K562 (cell line): ENCODE data around the gene ZNF627. TPM values are rescaled to one million over a fixed set of nuclear protein-coding genes. Genes with fewer than 3 reads are reported as not detected.
A peak's percentile ranks its signal among the peaks of the same experiment; 100 is the strongest.

ENCODE experiments used
- ADNP ChIP-seq: fragments of 200-800 bp; sonication (Bioruptor generic); IDR thresholded peaks from 2 replicates; pipeline ENCODE4 v1.6.1; 2016; ENCODE audit warnings: missing genetic modification characterization, missing compliant biosample characterization
- BRCA1 ChIP-seq, 2 experiments: fragments of 450-650 bp in 1 of 2; sonication (generic) in 1 of 2; formaldehyde crosslinking in 1 of 2; IDR thresholded peaks; 2 replicates each; pipeline versions ENCODE4 v1.5.0 to v1.6.1; 2017 to 2020; ENCODE audit warnings: mild to moderate bottlenecking in 1 of 2, missing genetic modification reagents in 1 of 2
- CEBPB ChIP-seq: fragments of 450-650 bp; IDR thresholded peaks from 2 replicates; pipeline ENCODE4 v1.6.1; 2016; ENCODE audit warnings: missing genetic modification characterization, missing compliant biosample characterization
- DACH1 ChIP-seq: fragments of 450-650 bp; IDR thresholded peaks from 2 replicates; pipeline ENCODE4 v1.6.1; 2018; ENCODE audit not compliant: partially characterized antibody
- E2F6 ChIP-seq, 2 experiments: IDR thresholded peaks; 2 replicates each; pipeline ENCODE4 v1.6.1; 2011; ENCODE audit warnings: borderline replicate concordance in 1 of 2, control low read depth in 1 of 2, low read depth in 1 of 2, low read length in 1 of 2, mild to moderate bottlenecking in 1 of 2, mixed read lengths in 1 of 2, moderate library complexity in 1 of 2; ENCODE audit not compliant: insufficient read depth in 1 of 2, insufficient read length in 1 of 2, poor library complexity in 1 of 2, severe bottlenecking in 1 of 2; ENCODE audit errors: extremely low read depth in 1 of 2
- FOXP4 ChIP-seq: sonication (generic); formaldehyde crosslinking; IDR thresholded peaks from 2 replicates; pipeline ENCODE4 v1.8.0; 2022; ENCODE audit warnings: mild to moderate bottlenecking, missing genetic modification reagents, borderline replicate concordance
- HMGN3 ChIP-seq: IDR thresholded peaks from 2 replicates; pipeline ENCODE4 v1.6.1; 2011; ENCODE audit warnings: borderline replicate concordance, low read depth, mild to moderate bottlenecking, mixed read lengths, low read length; ENCODE audit not compliant: insufficient read length; ENCODE audit errors: extremely low read depth
- HNRNPLL ChIP-seq: fragments of 200-400 bp; formaldehyde crosslinking; IDR thresholded peaks from 2 replicates; pipeline ENCODE4 v1.6.1; 2017; ENCODE audit warnings: low read length, low read depth, mild to moderate bottlenecking; ENCODE audit not compliant: poor library complexity, severe bottlenecking
- MCM3 ChIP-seq: fragments of 450-650 bp; IDR thresholded peaks from 2 replicates; pipeline ENCODE4 v1.6.1; 2016
- MTA3 ChIP-seq: fragments of 450-650 bp; formaldehyde crosslinking; IDR thresholded peaks from 2 replicates; pipeline ENCODE4 v1.6.1; 2017; ENCODE audit warnings: mild to moderate bottlenecking, borderline replicate concordance
- POLR2AphosphoS2 ChIP-seq: IDR thresholded peaks from 2 replicates; pipeline ENCODE4 v1.6.1; 2012; ENCODE audit warnings: low read length, improper control_type of control experiment
- RBM25 ChIP-seq: fragments of 200-400 bp; formaldehyde crosslinking; IDR thresholded peaks from 2 replicates; pipeline ENCODE4 v1.6.1; 2018; ENCODE audit warnings: low read length, low read depth, moderate library complexity; ENCODE audit not compliant: severe bottlenecking
- SAFB ChIP-seq: fragments of 200-400 bp; formaldehyde crosslinking; IDR thresholded peaks from 2 replicates; pipeline ENCODE4 v1.6.1; 2017; ENCODE audit warnings: low read depth, low read length, borderline replicate concordance
- SMARCC2 ChIP-seq: fragments of 450-650 bp; IDR thresholded peaks from 2 replicates; pipeline ENCODE4 v1.6.1; 2017; ENCODE audit warnings: antibody characterized with exemption, moderate library complexity, mild to moderate bottlenecking, low read depth
- SP1 ChIP-seq: sonication (generic); formaldehyde crosslinking; IDR thresholded peaks from 2 replicates; pipeline ENCODE4 v1.8.1; 2022; ENCODE audit warnings: mild to moderate bottlenecking, missing genetic modification reagents
- STAT5A ChIP-seq: IDR thresholded peaks from 2 replicates; pipeline ENCODE4 v1.6.1; 2012; ENCODE audit warnings: low read length, inconsistent platforms, borderline replicate concordance
- TAF1 ChIP-seq: IDR thresholded peaks from 2 replicates; pipeline ENCODE4 v1.6.1; 2011; ENCODE audit warnings: mild to moderate bottlenecking, low read length, moderate library complexity; ENCODE audit not compliant: insufficient read depth, control insufficient read depth, severe bottlenecking; ENCODE audit errors: extremely low read depth
- ZC3H4 ChIP-seq: sonication (generic); formaldehyde crosslinking; IDR thresholded peaks from 2 replicates; pipeline ENCODE4 v1.9.0; 2021; ENCODE audit warnings: missing genetic modification reagents, borderline replicate concordance
- polyA plus RNA-seq, 8 experiments: library from polyadenylated mRNA; depleted of rRNA in 4 of 8; stranded (reverse) in 5 of 8; unstranded in 3 of 8; fragments of >200 nt; fragmentation: Nextera tagmentation in 2 of 8; fragmentation: Illumina TruSeq in 1 of 8; extraction: Ambion mirVana in 2 of 8; extraction: Trizol in 1 of 8; gene quantifications; 2 replicates each; pipeline versions ENCODE4 v1.2.1 to v1.2.3, GENCODE V29; 2011 to 2014; ENCODE audit warnings: inconsistent platforms in 1 of 8, missing spikeins in 1 of 8
- total RNA-seq, 7 experiments: library from RNA; depleted of rRNA in 6 of 7; stranded (reverse); fragments of >200 nt in 6 of 7; fragmentation: Illumina TruSeq in 2 of 7; extraction: Trizol in 2 of 7; gene quantifications; 2 replicates each; pipeline versions ENCODE4 v1.2.1 to v1.2.3, GENCODE V29; 2011 to 2021; ENCODE audit warnings: low replicate concordance in 1 of 7
- TF ChIP-seq, protein P1 (sequence below), 2 experiments: fragments of 450-650 bp in 1 of 2; IDR thresholded peaks; 2 replicates each; pipeline ENCODE4 v1.6.1; 2011 to 2017; ENCODE audit warnings: low read depth in 2 of 2, antibody characterized with exemption in 1 of 2, borderline replicate concordance in 1 of 2, low read length in 1 of 2, mild to moderate bottlenecking in 1 of 2, mixed read lengths in 1 of 2; ENCODE audit not compliant: control insufficient read depth in 1 of 2

The ZNF627 gene
- total and polyA plus RNA-seq, 9 of the 15 experiments (the other 6 are each of a cell fraction or from before 2014, with no cell fraction given), result 6.4 to 19.9 (median 10.6) TPM

DNA sequence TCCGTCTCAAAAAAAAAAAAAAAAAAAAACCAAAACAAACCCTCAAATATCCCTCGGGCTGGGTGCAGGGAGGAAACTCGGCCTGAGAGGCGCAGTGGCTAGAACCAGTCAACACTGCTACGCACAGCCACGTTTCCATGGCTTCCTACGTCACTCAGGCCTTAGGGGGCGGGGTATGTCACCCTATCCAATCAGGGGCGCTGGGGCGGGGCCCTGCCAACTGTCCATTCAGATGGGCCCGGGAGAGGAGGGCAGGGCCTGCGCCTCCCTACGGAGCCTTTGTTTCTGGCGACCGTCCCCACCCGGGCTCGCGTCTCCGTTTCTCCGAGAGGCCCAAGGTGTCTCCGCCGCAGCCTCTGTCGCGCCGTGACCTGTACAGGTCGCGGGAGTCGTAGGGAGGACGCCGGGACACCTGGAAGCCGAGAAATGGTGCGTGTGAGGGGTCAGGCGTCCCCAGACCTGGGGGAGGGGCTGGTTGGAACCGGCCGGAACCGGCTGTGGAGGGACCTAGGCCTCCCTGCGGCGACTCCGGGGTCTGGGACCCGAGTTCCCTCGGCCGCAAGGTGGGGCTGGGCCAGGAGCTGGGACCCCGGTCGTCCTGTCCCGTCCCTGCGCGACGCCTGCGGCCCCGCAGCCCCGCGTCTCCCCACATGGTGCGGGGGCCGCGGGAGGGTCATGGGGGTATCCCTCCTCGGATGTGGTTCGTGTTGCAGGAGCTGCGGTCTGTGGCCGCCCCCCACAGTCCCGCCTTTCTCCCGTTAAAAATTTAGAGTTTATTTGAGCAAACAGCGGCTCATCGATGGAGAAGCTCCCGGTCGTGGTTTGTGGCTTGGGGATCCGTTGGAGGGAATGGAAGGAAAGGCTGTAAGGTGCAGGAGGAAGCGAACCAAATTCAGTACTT lies at the start of gene ZNF627 (continued):
- TF ChIP-seq E2F6 (IDR thresholded peaks at IDR 0.05; ENCODE audit: borderline replicate concordance in 1 of 2, extremely low read depth in 1 of 2, insufficient read depth in 1 of 2, insufficient read length in 1 of 2, low read depth in 1 of 2, low read length in 1 of 2, poor library complexity in 1 of 2, severe bottlenecking in 1 of 2), result peak in 1 of 2 experiments; percentile 58
- no peak; the same call in 1 of the 2 replicates for TF ChIP-seq STAT5A
- TF ChIP-seq, protein P1, sequence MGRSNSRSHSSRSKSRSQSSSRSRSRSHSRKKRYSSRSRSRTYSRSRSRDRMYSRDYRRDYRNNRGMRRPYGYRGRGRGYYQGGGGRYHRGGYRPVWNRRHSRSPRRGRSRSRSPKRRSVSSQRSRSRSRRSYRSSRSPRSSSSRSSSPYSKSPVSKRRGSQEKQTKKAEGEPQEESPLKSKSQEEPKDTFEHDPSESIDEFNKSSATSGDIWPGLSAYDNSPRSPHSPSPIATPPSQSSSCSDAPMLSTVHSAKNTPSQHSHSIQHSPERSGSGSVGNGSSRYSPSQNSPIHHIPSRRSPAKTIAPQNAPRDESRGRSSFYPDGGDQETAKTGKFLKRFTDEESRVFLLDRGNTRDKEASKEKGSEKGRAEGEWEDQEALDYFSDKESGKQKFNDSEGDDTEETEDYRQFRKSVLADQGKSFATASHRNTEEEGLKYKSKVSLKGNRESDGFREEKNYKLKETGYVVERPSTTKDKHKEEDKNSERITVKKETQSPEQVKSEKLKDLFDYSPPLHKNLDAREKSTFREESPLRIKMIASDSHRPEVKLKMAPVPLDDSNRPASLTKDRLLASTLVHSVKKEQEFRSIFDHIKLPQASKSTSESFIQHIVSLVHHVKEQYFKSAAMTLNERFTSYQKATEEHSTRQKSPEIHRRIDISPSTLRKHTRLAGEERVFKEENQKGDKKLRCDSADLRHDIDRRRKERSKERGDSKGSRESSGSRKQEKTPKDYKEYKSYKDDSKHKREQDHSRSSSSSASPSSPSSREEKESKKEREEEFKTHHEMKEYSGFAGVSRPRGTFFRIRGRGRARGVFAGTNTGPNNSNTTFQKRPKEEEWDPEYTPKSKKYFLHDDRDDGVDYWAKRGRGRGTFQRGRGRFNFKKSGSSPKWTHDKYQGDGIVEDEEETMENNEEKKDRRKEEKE (IDR thresholded peaks at IDR 0.05; ENCODE audit: borderline replicate concordance in 1 of 2, control insufficient read depth in 1 of 2, low read depth in 2 of 2, low read length in 1 of 2), result no peak
- TF ChIP-seq MCM3, result no peak
- peak; percentile 20 for TF ChIP-seq HMGN3
- TF ChIP-seq MTA3, result peak; percentile 90; the same call in 1 of the 2 replicates
- 0 out of 2 replicates have a peak, but pooled peaks have one; percentile 40 for TF ChIP-seq SMARCC2
- TF ChIP-seq HNRNPLL, result no peak
- no peak for TF ChIP-seq ADNP (tag)
- peak; percentile 92 for TF ChIP-seq SP1
- no peak for TF ChIP-seq BRCA1 (IDR thresholded peaks at IDR 0.05)
- TF ChIP-seq BRCA1 (CRISPR knock-in tag; IDR thresholded peaks at IDR 0.05), result no peak
- TF ChIP-seq SAFB, result peak; percentile 74; the same call in 1 of the 2 replicates
- TF ChIP-seq RBM25, result peak; percentile 51
- no peak for TF ChIP-seq CEBPB (tag)
- TF ChIP-seq DACH1, result no peak
- TF ChIP-seq POLR2AphosphoS2, result peak; percentile 71; the same call in 1 of the 2 replicates
- no peak; the same call in 1 of the 2 replicates for TF ChIP-seq FOXP4 (CRISPR knock-in tag)
- peak; percentile 95; the same call in 1 of the 2 replicates for TF ChIP-seq ZC3H4 (CRISPR knock-in tag)
- TF ChIP-seq TAF1, result peak; percentile 89
